GM12865 (cell line): ENCODE data around the gene METTL23.

Experiments
- DNase-seq: peaks from one replicate; pipeline ENCODE4 v3.0.0; 2010; ENCODE audit warnings: low read depth
- H3K4me3 ChIP-seq: 2 replicates; pipeline ENCODE4 v1.5.1; 2011; ENCODE audit warnings: mild to moderate bottlenecking, low read depth, low read length, control low read depth
- CTCF ChIP-seq: IDR thresholded peaks from 2 replicates; pipeline ENCODE4 v1.5.1; 2011; ENCODE audit warnings: low read length, control low read depth, low read depth, inconsistent platforms; ENCODE audit not compliant: insufficient read depth; ENCODE audit errors: missing control alignments

Gene METTL23

GRCh38 chr17:76734080-76734840 is 7.6 kb downstream of the METTL23 start:
- H3K4me3 ChIP-seq = peak overlapping the region; percentile 67
- TF ChIP-seq CTCF = no peak
- DNase-seq = peak; percentile 37

- peak; percentile 75 for DNase-seq
- H3K4me3 ChIP-seq = peak overlapping the region; percentile 67
- TF ChIP-seq CTCF = no peak
Observed at GRCh38 chr17:76735006-76735405, 8.4 kb downstream of the METTL23 start.

- no peak for DNase-seq
- peak overlapping the region; percentile 67 for H3K4me3 ChIP-seq
- TF ChIP-seq CTCF = no peak
Observed at GRCh38 chr17:76735586-76736348, 9.1 kb downstream of the METTL23 start.

GRCh38 chr17:76736349-76737081 is 9.9 kb downstream of the METTL23 start:
- peak overlapping the region; percentile 67 for H3K4me3 ChIP-seq
- TF ChIP-seq CTCF = no peak
- DNase-seq = peak; percentile 72

GRCh38 chr17:76737082-76737675 is 10.5 kb downstream of the METTL23 start, which contains the start of gene SRSF2:
SRSF2 (minus strand) TSS chr17:76737331; CDS start chr17:76737160, 171 bp downstream.
- H3K4me3 ChIP-seq = peak within 1 kb of the TSS; percentile 87
- peak; percentile 99 for DNase-seq
- no peak for TF ChIP-seq CTCF

- no peak for TF ChIP-seq CTCF
- H3K4me3 ChIP-seq = peak within 1 kb of the TSS; percentile 87
- DNase-seq = peak; percentile 96
Observed at GRCh38 chr17:76737676-76738467, 11.2 kb downstream of the METTL23 start, which contains the start of gene MFSD11. MFSD11 (plus strand) TSS chr17:76738119; CDS start chr17:76738353, 234 bp downstream.
